GM19324 (cell line): Measurements from ENCODE around the gene LRP1.

ENCODE experiments used
- ATAC-seq: cut with Tn5 transposase; IDR thresholded peaks from one replicate; pipeline ENCODE4 v1.9.1; 2021; ENCODE audit warnings: mild to moderate bottlenecking, moderate library complexity; ENCODE audit not compliant: unreplicated experiment, low FRiP score

The LRP1 gene

DNA sequence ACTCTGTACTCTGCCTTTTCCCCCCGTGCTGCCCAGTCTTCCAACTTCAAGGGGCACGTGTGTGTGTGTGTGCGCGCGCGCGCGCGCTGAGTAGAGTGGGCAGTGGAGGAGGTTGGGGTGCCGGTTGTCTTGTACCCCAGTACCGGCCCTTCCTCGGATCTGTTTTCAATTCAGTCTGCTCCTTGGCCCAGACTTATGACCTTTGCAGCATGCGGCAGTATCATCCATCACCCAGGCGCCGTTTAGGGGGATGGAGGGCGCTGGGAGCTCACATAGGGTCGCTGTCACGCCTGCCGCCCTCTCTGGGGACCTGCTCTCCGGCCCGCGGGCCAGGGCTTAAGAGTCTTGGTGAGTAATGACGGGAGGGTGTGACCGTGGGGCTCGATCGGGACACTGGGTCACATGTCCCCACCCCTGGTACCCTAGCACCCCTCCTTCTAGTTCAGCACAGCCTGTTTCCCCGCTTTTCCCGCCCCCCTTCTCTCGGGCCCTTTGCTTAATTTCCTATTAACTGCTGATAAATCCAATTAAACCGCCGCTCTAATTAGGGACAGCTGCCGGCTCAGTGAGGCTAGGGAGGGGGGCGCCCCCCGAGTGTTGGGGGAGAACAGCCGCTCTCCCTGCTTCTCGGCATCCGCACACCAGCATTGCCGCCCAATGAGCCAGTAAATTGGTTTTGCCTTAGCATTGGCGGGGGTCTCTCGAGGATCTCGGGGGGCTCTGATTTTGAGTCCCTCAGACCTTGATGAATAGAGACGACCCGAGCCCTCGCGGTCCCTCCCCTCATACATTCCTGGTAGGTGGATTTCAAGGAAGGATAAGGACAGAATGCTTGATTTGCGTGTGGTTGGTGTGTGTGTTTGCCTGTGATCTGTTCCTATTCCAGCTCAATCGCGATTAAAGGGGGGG, 113.4 kb downstream of the LRP1 start:
- ATAC-seq: no peak

DNA sequence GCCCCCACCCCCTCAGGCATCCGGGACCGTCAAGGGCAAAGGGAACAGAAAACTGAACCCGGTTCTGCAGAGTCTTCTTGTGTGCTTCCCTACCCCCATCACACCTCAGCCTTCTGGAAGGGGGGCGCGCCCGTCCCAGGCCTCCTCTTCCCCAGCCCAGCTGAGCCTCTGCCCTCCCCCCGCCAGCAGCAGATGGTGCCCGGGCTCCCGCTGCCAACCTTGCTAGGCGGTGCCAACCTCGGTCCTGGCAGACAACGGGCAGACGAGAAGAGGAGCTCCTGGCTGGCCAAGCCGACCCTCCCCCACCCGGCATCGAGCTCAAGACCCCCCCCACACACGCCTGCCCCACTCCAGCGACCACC, 114.0 kb downstream of the LRP1 start:
- no peak for ATAC-seq

- no peak for ATAC-seq
Measured at GRCh38 chr12:57242691-57243454, 114.6 kb downstream of the LRP1 start.

- ATAC-seq: no peak
Measured at GRCh38 chr12:57243521-57244311, 115.4 kb downstream of the LRP1 start.

DNA sequence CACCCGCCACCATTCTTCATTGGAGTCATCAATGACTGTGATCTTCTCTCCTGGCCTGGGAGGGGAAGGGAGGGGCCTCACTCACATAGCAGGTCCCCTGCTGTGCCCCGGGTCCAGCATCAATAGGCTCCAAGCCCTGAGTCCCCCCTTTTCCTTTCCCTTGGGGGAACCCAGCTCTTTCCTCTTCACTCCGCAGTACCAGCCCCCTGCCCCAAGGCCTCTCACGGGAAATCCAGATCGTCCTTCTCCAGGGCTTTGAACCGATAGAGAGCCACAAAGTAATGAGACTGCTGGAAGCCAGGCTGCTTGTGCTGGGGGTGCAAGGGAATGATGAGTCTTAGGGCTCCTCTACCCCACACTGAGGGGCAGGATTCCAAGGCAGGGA, 116.0 kb downstream of the LRP1 start:
- no peak for ATAC-seq

GRCh38 chr12:57247041-57247440, 118.8 kb downstream of the LRP1 start:
- ATAC-seq: no peak

DNA sequence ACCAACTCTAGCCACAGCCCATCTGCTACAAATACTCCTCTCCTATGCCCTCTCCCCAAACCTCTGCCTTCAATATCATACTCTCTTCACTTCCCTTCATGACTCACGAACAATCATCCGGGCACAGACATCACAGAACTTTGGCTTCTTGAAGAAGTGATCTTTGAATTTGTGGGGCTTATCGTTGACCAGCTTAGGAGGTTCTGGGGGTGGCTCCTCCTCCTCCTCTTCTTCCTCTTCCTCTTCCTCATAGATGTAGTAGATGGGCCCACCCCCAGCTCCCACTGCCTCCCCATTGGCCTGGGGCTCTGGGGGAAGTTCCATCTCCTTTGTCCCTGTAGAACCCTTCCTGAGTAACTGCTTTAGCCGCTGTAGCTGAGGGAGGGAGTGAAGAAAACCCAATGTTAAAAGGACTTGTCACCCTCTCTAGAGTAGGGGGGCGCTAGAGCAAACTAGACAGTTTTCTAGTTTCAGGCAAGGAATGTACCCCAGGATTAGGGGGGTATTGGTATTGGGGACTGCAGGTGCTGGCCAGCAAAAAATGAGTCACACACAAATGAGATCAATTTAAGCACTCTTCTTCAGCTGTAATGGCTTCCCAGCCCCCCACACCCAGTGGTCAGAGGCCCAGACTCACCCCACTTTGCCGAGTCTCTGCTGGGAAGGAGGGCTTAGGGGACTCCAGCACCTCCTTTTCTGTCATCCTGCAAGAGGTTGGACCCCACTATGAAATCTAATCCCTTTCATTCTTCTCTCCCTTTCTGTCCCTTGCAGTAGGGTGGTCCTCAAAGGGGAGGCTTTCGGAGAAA, 120.9 kb downstream of the LRP1 start:
- no peak for ATAC-seq

GRCh38 chr12:57250541-57250940, 122.3 kb downstream of the LRP1 start:
- ATAC-seq: no peak

- no peak for ATAC-seq
Measured at GRCh38 chr12:57250956-57251355, 122.7 kb downstream of the LRP1 start, which contains the start of gene STAC3. TSS of gene STAC3 (minus strand) at chr12:57251187. CDS start at chr12:57249636, 1,551 bp downstream.

DNA sequence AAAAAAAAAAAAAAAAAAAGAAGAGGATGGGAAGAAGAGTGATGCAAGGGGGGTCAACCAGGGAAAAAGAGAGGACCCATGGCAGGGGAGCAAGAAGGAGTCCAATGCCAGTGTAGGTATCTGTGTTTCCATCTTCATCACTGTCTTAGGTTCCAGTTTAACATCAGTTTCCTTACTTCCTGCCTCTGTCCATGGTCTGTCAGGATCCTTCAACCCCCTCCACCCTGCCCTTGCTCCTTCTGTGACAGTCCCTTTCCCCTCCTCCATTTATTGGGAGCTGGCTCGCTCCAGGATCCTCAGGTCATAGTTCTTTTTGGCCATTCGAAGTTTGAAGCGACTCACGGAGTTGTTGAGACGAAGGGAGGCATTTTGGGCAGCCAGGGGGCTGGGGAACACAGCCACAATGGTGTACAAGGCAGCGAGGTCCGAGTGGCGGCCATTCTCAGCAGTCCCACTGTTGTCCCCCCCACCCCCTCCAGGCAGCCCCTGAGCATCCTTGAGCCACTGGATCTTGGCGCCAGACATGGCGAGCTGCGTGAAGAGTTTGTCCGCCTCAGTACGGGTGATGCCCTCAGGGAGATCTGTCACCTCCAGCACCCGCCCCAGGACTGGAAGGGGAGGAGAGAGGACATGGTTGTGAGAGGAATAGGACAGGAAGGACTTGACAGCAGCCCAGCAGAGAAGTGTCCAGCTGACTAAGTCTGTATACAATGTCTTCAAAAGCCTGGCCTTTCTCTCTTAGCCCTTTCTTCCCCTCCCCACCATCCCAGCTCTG, 126.4 kb downstream of the LRP1 start:
- ATAC-seq: no peak

- no peak for ATAC-seq
Measured at GRCh38 chr12:57255916-57256315, 127.6 kb downstream of the LRP1 start.

DNA sequence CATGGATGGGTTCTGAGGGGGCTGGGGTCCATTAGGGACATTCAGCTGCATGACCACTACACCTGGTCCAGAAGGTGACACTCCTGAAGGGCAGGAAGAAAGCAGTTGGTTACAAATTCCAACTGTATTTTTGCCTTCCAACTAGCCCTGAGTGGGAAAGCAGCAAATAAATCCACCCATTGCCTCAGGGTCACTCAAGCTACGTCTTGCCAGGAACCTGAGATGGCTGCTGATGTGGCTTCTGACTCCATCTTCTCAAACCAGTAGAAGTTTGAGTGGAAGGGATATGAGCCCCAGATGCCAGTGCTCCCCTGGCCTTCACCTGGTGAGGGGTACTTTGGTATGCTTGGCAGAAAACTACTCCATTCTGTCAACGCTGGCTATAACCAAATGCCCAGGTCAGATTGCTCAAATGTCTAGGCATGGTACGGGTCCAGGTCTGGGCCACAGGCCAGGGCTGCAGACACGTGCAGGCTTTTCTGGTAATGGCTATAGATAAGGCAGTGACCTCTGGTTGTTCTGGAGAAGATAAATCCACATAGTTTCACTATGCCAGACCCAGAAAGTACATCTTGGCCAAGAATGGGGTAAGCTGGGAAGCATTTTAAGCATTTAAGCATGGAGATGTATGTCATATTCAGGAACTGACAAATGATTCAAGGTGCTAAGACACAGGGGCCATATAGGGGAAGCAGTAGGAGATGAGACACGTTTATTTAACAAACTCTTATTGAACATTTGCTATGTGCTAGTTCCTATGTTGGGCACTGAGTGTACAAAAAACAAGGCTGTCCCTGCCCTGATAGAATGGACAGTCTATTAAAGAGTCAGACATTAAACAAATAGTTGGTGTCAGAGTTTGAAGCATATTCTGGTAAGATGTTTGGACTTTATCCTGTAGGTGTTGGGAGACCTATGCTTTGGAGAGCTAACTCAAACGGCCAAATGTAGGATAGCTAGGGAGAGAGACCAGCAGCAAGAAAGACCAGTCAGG, 131.0 kb downstream of the LRP1 start:
- ATAC-seq: no peak

GRCh38 chr12:57260366-57260765, 132.1 kb downstream of the LRP1 start:
- ATAC-seq: no peak

- ATAC-seq: no peak
Measured at GRCh38 chr12:57261428-57261865, 133.2 kb downstream of the LRP1 start.

DNA sequence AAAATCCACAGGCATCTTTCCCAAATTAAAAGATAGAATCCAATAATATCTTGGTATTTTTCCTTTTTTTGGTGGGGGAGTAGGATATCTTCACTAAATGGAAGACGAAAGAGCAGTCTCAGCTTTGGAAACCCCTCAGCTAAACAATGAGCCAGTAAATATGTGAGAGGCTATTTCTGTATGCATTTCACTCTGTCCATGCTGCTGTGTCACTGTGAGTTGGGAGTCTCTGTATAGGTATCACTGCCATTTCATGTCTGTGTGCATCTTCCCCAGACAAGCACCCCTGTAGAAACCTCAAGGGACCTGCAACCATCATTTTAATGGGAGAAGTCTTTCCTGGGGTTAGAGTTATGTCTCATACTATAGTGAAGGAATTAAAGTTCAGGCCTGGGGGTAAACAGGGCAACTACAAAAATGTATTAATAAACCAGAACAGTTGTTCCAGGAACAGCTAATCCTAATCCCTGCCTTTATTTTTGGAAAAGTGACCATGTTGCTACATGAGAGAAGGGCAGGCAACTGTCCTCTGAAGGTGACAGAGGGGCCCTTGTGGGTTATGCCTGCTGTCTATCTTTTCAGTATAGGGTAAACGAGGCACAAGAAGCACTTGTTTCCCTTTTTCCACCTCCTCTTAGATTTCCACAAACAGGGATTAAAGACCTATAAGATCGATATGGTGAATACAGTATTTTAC, 134.0 kb downstream of the LRP1 start:
- no peak for ATAC-seq
